Spleen (tissue), 11 donors: ENCODE results near the gene PTPRC. TPM values are rescaled to one million over a fixed set of nuclear protein-coding genes. Genes with fewer than 3 reads are reported as not detected.

Source experiments
- DNase-seq: peaks from one replicate; pipeline ENCODE4 v3.0.0-alpha.2; 2020
- H3K27ac ChIP-seq, 8 donors: fragments of 200-600 bp; sonication (generic) in 7 of 8; 1 replicate in 4 of 8; 2 replicates in 4 of 8; pipeline versions ENCODE4 v1.5.0 to v1.8.0; 2016 to 2021; ENCODE audit warnings: inconsistent platforms in 4 of 8, mild to moderate bottlenecking in 4 of 8, moderate library complexity in 1 of 8
- H3K27me3 ChIP-seq, 7 donors: fragments of 200-600 bp; sonication (generic) in 6 of 7; replicated peaks in 1 of 7; 1 replicate in 4 of 7; 2 replicates in 3 of 7; pipeline versions ENCODE4 v1.5.0 to v1.8.0; 2016 to 2021; ENCODE audit warnings: inconsistent platforms in 3 of 7, mild to moderate bottlenecking in 1 of 7
- H3K36me3 ChIP-seq, 6 donors: fragments of 200-600 bp; sonication (generic) in 5 of 6; 1 replicate in 4 of 6; 2 replicates in 2 of 6; pipeline versions ENCODE4 v1.5.0 to v1.8.0; 2016 to 2021; ENCODE audit warnings: inconsistent platforms in 2 of 6
- H3K4me1 ChIP-seq, 6 donors: fragments of 200-600 bp; sonication (generic) in 5 of 6; 1 replicate in 3 of 6; 2 replicates in 3 of 6; pipeline versions ENCODE4 v1.5.0 to v1.8.0; 2016 to 2021; ENCODE audit warnings: inconsistent platforms in 3 of 6
- H3K4me3 ChIP-seq, 8 donors: fragments of 200-600 bp; sonication (generic) in 7 of 8; 1 replicate in 4 of 8; 2 replicates in 4 of 8; pipeline versions ENCODE4 v1.5.0 to v1.8.0; 2016 to 2021; ENCODE audit warnings: inconsistent platforms in 4 of 8, mild to moderate bottlenecking in 4 of 8, moderate library complexity in 2 of 8
- H3K9me3 ChIP-seq, 8 donors: fragments of 200-600 bp; sonication (generic) in 7 of 8; 1 replicate in 4 of 8; 2 replicates in 4 of 8; pipeline versions ENCODE4 v1.5.0 to v1.8.0; 2016 to 2021; ENCODE audit warnings: inconsistent platforms in 4 of 8
- POLR2A ChIP-seq, 3 donors: fragments of 450-650 bp; IDR thresholded peaks; one replicate each; pipeline ENCODE4 v1.5.1; 2017; ENCODE audit warnings: antibody characterized with exemption in 3 of 3, mild to moderate bottlenecking in 1 of 3
- POLR2AphosphoS5 ChIP-seq, 3 donors: sonication (generic); formaldehyde crosslinking; IDR thresholded peaks; one replicate each; pipeline ENCODE4 v1.5.1; 2017; ENCODE audit warnings: antibody characterized with exemption in 3 of 3
- WGBS, 5 donors: extraction: QIAGEN DNeasy Blood & Tissue Kit in 3 of 5; methylation state at CpG; one replicate each; pipeline versions ENCODE4 v1.1.5 to v1.1.7; 2013 to 2018; 5-methylcytosine and 5-hydroxymethylcytosine counted together
- intact Hi-C: fragments of 100-400 bp; cut with DNase I; formaldehyde crosslinking; loops from one replicate; pipeline ENCODE4 v1.15.0; 2023; ENCODE audit warnings: low total_unique reads
- polyA plus RNA-seq, 3 donors: library from polyadenylated mRNA; stranded (reverse); fragments of 200-250 nt; gene quantifications; one replicate each; pipeline ENCODE4 v1.2.1, GENCODE V29; 2013
- total RNA-seq, 7 donors: library from RNA; depleted of rRNA in 3 of 7; stranded (reverse); fragments of >200 nt in 3 of 7; fragmentation: NEBNext Ultra II Directional in 4 of 7; extraction: Animal tissue kit (Norgen Biotek cat#: 25700) in 4 of 7; gene quantifications; one replicate each; pipeline versions ENCODE4 v1.1.0 to v1.2.1, GENCODE V29; 2016 to 2021
- TF ChIP-seq, protein P1 (sequence below), 11 experiments: fragments of 200-600 bp in 7 of 11; fragments of 450-650 bp in 4 of 11; sonication (generic) in 4 of 11; IDR thresholded peaks in 8 of 11; conservative IDR thresholded peaks in 3 of 11; 1 replicate in 7 of 11; 2 replicates in 4 of 11; pipeline versions ENCODE4 v1.4.0 to v1.8.0; 2016 to 2021; ENCODE audit warnings: antibody characterized with exemption in 11 of 11, inconsistent platforms in 4 of 11, mild to moderate bottlenecking in 1 of 11
- donor health status: healthy with polysubstance abuse.
- donor health status: DM: no; HTN: no; CAD: no; lungs with moderate emphysema.
- donor health status: DM: no; HTN: no; CAD: no.
- donor health status: Bipolar disorder and iron deficiency.
- donor health status: healthy.
- donor health status: DM: no; HTN: no; CAD: no.
- donor health status: DM: yes; HTN: yes; CAD: no.

The PTPRC gene
- total and polyA plus RNA-seq, 10 donors, result 79.2 to 716 (median 476) TPM

GRCh38 chr1:198681831-198682759 lies 43.3 kb downstream of the PTPRC start:
- peak in 2 of 3 donors; percentile 27 to 96 for TF ChIP-seq POLR2AphosphoS5 (IDR thresholded peaks at IDR 0.05)
- TF ChIP-seq, protein P1, sequence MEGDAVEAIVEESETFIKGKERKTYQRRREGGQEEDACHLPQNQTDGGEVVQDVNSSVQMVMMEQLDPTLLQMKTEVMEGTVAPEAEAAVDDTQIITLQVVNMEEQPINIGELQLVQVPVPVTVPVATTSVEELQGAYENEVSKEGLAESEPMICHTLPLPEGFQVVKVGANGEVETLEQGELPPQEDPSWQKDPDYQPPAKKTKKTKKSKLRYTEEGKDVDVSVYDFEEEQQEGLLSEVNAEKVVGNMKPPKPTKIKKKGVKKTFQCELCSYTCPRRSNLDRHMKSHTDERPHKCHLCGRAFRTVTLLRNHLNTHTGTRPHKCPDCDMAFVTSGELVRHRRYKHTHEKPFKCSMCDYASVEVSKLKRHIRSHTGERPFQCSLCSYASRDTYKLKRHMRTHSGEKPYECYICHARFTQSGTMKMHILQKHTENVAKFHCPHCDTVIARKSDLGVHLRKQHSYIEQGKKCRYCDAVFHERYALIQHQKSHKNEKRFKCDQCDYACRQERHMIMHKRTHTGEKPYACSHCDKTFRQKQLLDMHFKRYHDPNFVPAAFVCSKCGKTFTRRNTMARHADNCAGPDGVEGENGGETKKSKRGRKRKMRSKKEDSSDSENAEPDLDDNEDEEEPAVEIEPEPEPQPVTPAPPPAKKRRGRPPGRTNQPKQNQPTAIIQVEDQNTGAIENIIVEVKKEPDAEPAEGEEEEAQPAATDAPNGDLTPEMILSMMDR (IDR thresholded peaks at IDR 0.05 in 8 of 11, conservative IDR thresholded peaks at IDR 0.05 in 3 of 11), result peak in 1 of 11 experiments; percentile 18
- TF ChIP-seq POLR2A (IDR thresholded peaks at IDR 0.05), result peak; percentile 35 to 60 (median 54)
- Histone ChIP-seq H3K9me3 (no peaks in the 10 kb centered on the region), H3K27ac (peak overlapping the region; percentile 66 to 93 (median 88)), H3K4me1 (peaks cover 56 to 100% (median 96%) of the 10 kb centered on the region in 6 donors), H3K36me3 (peaks cover 0 to 15% (median 5%) of the 10 kb centered on the region in 6 donors), H3K27me3 (no peaks in the 10 kb centered on the region), H3K4me3 (peak overlapping the region in 4 of 8 donors; percentile 4 to 59 (median 5))
- 12 to 24% (median 18%) methylated on average over 7 of the region's 7 CpGs for WGBS, 5 donors
- DNase-seq, result peak; percentile 89
- intact Hi-C loops, result no loop called here

GRCh38 chr1:198682850-198683249 lies 44.0 kb downstream of the PTPRC start:
- H3K4me1 ChIP-seq, result peaks cover 52 to 100% (median 96%) of the 10 kb centered on the region in 6 donors
- H3K9me3 ChIP-seq, result no peaks in the 10 kb centered on the region
- peak overlapping the region in 1 of 8 donors; percentile 59 for H3K4me3 ChIP-seq
- WGBS, 5 donors, result 45 to 61% (median 54%) methylated on average over 2 of the region's 2 CpGs
- intact Hi-C loops, result no loop called here
- DNase-seq, result no peak
- TF ChIP-seq, protein P1 (IDR thresholded peaks at IDR 0.05 in 8 of 11, conservative IDR thresholded peaks at IDR 0.05 in 3 of 11), result no peak
- TF ChIP-seq POLR2A (IDR thresholded peaks at IDR 0.05), result no peak
- TF ChIP-seq POLR2AphosphoS5 (IDR thresholded peaks at IDR 0.05), result no peak
- peak overlapping the region; percentile 66 to 93 (median 88) for H3K27ac ChIP-seq
- peaks cover 0 to 16% (median 5%) of the 10 kb centered on the region in 6 donors for H3K36me3 ChIP-seq
- H3K27me3 ChIP-seq, result no peaks in the 10 kb centered on the region

DNA sequence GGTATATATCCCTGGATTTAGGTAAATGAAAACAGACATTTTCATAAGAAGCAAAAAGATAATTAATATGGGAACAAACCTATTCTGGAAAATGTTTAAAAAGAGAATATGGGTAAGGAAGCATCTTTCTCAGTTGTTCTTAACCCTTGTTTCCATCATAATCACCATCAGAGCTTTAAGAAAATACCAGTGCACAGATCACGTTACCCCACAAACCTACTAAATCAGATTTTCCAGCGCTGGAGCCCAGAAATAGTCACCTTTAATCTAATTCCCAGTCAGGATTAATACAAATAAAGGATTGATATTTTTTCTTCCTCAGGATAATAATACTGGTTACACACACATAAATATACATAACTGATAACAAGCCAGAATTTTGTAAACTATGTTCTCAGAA lies 44.6 kb downstream of the PTPRC start:
- Histone ChIP-seq H3K4me1 (peaks cover 48 to 100% (median 96%) of the 10 kb centered on the region in 6 donors), H3K27ac (peak overlapping the region; percentile 66 to 93 (median 88)), H3K36me3 (peaks cover 0 to 14% (median 5%) of the 10 kb centered on the region in 6 donors), H3K4me3 (peak overlapping the region in 1 of 8 donors; percentile 59), H3K9me3 (no peaks in the 10 kb centered on the region), H3K27me3 (no peaks in the 10 kb centered on the region)
- WGBS, 5 donors, result 57 to 80% (median 69%) methylated on average over 2 of the region's 2 CpGs
- intact Hi-C loops, result no loop called here
- no peak for DNase-seq
- TF ChIP-seq POLR2AphosphoS5 (IDR thresholded peaks at IDR 0.05) (no peak), POLR2A (IDR thresholded peaks at IDR 0.05) (no peak)
- TF ChIP-seq, protein P1 (IDR thresholded peaks at IDR 0.05 in 8 of 11, conservative IDR thresholded peaks at IDR 0.05 in 3 of 11), result no peak
